GM21360 (cell line): ENCODE results near the gene IMPA2.
"Not testable (repeated sequence)": the region's sequence is repeated elsewhere in the genome, so short reads cannot be mapped to it uniquely, and the experiment has no call there.

Experiments
- ATAC-seq: cut with Tn5 transposase; IDR thresholded peaks from one replicate; pipeline ENCODE4 v1.9.1; 2021; ENCODE audit warnings: mild to moderate bottlenecking, moderate library complexity; ENCODE audit not compliant: unreplicated experiment

Gene IMPA2

GRCh38 chr18:12067671-12068070 is 86.4 kb downstream of the IMPA2 start:
- ATAC-seq, result no peak

- ATAC-seq, result not testable (repeated sequence)
These were observed 87.1 kb downstream of the IMPA2 start for GRCh38 chr18:12068316-12068949.

- no peak for ATAC-seq
These were observed 87.6 kb downstream of the IMPA2 start for GRCh38 chr18:12068950-12069320.

DNA sequence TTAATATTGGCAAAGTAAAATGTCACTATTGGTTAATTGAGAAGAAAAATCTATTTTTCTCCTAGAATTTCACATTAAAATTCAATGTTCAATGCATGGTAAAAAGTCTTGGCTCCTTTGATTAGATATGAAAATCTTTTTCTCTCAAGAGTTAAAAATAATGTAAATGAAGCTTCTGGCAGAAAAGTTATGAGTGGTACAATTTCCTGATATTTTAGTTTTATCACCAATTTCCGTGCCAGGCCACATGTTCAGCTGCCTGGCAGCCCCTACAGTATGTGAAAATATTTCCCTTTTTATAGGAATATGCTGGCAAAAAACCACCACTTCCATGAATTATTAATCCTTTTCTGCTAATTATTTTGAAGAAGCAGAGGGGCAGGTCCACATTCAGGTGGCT is 89.8 kb downstream of the IMPA2 start:
- ATAC-seq, result not testable (repeated sequence)

DNA sequence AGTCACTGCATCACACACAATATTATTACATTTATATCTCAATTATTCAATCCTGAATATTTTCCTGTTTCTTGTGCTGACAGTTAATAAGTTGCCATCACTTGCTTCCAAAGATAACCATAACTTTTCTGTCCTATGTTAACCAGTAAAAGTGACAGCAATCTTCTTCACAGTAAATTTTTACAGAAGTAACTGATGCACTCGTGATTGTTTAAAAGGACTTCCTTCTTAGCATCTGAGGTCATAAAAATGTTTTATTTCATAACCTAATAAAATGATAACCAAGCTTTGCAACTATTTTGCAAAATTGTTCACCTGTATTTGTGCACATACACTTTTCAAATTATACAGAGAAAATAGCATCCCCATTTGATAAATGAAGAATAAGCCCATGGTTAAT is 91.7 kb downstream of the IMPA2 start:
- no peak for ATAC-seq

DNA sequence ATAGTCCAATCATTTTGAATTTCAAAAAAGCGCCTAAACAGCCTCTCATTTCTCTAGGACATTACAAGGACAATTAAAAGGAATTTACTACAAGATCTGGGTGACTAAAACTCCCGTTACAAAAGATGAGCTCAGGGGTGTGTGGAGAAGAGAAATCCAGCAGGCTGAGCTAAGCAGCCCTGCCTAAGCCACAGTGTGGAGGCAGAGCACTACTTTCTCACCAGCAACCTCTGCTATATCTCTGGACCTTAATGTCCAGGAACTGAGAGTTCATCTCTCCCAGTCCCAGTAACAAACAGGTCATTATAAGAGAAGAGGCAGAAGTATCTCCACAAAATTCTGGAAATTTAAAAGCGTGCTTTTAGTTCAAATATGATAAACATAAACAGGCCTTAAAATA is 93.4 kb downstream of the IMPA2 start:
- ATAC-seq, result no peak

DNA sequence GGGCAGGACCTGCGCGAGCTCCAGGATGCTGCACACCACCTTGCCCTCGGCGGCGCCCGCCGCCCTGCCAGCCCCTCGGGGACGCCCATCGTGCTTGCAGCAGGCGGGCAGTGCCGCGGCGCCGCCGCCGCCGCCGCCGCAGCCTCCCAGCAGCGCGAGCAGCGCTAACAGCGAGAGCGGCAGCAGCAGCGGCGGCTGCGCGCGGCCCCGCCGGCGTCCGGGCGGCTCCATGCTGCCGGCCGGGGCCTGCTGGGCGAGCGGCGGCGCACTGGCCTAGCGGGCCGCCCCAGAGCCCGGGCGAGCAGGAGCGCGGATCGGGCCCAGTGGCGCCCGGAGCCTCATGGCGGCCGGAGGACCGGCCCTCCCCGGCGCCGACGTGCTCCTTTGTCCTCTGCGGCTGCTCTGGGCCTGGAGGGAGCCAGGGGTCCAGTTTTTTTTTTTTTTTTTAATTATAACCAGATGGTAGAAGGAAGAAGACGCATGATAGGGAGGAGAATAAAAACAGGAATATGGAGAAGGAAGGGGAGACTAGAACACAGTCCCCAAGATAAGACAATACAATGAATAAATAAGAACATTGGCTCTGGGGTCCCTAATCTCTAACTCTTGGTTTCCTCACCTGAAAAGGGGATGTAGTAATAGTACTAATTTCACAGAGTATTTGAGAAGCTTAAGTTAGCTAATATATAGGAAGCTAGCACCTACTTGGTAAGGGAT is 95.3 kb downstream of the IMPA2 start:
- no peak for ATAC-seq

GRCh38 chr18:12077994-12078393 is 96.7 kb downstream of the IMPA2 start:
- ATAC-seq, result not testable (repeated sequence)

DNA sequence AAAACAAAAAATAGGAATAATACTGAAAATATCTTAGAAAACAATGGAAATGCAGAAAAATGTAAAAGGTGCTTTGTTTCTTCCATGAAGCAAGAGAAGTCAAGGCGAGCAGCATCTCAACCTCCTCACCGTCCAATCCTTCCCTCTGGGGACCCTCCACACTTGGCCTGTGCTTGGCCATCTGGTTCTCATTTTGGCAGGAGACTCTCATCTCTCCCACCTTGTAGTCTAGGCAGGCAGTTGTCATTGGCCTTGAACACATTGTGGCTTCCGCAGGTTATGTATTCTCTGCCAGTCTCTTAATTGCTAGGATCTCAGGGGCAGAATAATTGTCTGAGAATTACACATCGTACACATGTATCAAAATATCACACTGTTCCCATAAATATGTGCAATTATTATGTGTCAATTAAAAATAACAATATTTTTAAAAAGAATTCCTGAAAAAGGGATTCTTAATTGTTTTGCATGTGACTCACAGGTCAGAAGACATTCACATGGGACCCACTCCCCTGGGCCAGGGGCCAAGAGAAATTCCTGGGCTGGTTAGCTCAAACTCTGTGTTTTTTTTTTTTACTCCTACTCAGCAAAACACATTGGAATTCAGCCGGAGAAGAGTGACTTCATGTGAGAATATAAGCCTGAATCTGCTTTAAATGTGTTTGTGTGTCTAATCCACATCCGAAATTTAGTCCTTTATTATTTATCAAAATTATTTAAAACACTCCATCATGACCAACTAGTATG is 98.4 kb downstream of the IMPA2 start:
- ATAC-seq, result no peak
